NCI-H748 treated with DMSO at 0.1 percent for 48 hours (cell line): ENCODE data around the gene KIF26A.

ENCODE experiments used
- DNase-seq: peaks from one replicate; lab custom pipeline; 2025; lab: John Stamatoyannopoulos, UW

KIF26A gene

GRCh38 chr14:104177411-104177810 lies 39.0 kb downstream of the KIF26A start:
- DNase-seq, result no peak

DNA sequence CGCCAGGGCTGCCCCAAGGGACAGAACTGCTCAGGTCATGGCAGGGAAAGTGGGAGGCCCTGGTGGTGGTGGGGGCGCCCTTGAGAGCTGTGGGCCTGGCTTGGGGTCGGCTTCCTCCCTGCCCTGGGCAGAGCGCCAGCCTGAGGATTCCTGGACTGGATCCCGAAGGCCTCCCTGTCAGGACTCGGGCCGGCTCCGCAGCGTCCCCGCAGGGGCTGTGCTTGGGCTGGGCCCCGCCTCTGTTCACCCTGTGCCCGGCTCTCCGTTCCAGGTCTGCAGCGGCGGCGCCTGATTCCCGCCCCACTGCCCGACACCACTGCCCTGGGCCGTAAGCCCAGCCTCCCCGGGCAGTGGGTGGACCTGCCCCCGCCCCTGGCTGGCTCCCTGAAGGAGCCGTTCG lies 39.9 kb downstream of the KIF26A start:
- DNase-seq, result no peak

DNA sequence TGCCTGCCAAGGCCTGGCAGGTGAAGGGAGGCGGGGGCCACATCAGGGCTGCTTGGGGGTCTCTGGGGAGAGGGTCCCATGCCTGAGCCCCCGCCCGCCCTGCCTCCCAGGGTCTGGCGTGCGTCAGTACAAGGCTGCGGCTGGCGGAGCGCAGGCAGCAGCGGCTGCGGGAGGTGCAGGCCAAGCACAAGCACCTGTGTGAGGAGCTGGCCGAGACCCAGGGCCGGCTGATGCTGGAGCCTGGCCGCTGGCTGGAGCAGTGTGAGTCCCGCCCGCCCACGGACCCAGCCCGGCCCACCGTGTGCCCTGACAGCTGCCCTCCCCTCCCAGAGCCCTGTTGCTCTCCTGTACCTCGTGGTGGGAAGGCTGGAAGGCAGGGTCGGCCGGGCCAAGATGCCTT lies 40.7 kb downstream of the KIF26A start:
- no peak for DNase-seq

GRCh38 chr14:104179564-104180129 lies 41.3 kb downstream of the KIF26A start:
- DNase-seq, result no peak

DNA sequence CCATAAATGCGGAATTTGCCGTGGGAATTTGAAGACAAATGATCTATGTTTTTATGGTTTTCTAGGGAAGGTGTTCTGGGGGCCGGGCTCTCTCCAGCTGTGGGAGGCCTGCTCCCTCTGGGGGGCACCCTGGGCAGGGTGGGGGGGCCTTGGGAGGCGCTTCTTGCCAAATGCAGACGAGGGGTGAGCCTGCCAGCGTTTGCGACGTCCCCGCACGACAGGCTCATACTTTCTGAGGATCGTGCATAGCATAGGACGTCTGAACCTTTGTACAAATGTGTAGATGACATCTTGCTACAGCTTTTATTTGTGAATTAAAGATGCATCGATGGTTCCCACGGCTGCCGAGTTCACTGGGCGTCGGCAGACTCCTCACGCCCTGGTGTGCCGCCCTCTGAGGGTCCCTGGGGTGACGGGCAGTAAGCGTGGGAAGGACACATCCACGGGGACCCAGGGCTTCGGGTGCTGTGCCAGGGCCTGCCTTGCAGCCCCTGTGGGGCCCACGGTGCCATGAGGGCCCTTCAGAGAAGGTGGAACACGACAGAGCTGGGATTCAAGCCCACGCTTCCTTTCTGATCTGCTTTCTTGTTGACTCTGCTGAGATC lies 42.3 kb downstream of the KIF26A start:
- DNase-seq, result no peak

GRCh38 chr14:104181761-104182530 lies 43.6 kb downstream of the KIF26A start:
- no peak for DNase-seq

DNA sequence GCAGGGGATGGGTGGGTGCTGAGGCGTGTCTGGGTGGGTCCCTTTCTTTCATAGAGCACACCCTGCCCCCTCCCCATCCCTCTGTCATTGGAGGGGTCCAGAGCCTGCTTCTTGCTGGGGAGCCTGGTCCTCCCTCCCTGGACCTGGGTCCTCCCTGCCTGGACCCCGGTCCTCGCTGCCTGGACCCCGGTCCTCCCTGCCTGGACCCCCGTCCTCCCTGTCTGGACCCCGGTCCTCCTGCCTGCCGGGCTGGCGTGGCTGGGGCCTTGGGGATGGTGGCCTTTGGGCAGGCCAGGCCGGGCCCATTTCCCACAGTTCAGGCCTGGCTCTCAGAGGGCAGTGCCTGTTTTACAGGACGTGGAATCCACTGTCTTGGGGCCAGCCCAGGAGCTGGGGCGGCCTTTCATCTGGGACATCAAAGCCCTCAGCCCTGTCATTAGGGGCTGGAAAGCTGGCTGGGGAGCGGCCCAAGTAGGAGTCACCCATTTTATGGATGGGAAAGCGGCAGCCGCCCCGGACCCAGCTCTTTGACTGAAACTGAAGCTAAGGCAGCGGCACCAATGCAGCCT lies 44.6 kb downstream of the KIF26A start:
- DNase-seq, result no peak

DNA sequence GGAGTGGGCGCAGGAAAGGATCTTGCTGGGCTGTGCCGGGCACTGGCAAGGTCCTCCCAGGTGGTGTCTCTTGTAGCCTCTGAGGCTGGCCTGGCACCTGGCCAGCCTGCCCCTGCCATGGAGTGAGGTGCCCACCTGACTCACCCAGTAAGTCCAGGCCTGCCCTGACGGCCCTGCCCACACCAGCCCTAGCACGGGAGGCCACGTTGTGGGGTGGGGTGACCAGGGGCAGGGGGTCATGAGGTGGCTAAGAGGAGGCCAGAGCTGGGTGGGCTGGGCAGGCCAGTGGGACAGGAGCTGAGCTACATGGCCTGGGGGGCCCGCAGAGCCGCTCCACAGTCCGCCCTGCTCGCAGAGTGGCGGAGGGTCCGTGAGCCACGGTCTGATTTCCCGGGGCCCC lies 45.4 kb downstream of the KIF26A start:
- DNase-seq, result no peak

GRCh38 chr14:104184506-104184905 lies 46.1 kb downstream of the KIF26A start:
- no peak for DNase-seq

DNA sequence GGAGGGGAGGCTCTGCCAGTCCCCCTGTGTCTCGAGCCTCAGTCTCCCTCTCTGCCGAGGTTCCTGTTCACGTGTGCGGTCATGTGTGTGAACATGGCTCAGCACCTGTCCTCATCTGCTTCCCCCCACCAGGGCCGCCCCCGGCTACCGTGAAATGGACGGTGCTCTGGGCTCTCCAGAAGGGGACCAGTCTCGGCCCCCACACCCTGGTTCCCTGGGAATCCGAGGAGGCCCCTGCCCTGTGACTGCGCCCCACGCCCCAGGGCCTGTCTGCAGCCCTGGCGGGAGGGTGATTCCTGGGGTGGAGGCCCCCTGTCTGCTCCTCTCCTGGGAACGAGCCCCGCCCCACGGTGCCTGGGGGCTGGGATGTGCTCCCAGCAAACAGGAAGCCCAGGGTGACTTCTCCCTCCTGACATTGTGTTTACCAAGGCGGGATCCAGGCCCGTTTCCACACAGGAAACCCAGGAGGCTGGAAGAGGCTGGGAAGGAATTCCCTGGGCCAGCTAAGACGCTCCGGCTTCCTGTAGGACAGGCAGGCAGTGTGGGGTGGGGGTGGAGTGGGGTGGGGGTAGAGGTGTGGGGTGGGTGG lies 46.6 kb downstream of the KIF26A start:
- DNase-seq, result no peak

DNA sequence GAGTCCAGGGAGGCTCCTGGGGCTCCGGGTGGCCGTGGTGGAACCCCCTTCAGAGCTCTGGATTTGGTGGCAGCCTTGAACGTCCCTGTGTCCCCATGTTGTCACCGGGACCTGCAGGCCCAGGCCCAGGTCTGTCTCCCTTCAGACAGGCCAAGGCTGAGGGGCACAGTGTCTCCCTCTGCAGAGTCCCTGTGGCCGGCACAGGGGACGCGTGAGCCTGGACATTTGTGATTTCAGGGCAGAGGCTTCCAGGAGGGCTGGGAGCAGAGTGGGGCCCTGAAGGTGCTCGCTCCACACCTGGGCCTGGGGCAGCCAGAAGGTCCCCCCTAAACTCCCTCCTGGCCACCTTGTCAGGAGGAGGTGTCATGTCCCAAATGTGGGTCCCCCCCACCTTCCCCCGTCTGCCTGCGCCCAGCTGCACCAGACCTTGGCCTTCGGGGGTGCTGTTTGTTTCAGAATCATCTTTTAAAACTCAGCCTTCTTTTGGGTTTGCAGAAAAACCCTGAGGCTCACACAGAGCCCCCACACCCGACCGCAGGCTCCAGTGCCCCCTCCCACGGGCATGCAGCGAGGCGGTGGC lies 47.6 kb downstream of the KIF26A start:
- DNase-seq, result no peak

- no peak for DNase-seq
Observed at GRCh38 chr14:104186575-104186974, 48.2 kb downstream of the KIF26A start.

DNA sequence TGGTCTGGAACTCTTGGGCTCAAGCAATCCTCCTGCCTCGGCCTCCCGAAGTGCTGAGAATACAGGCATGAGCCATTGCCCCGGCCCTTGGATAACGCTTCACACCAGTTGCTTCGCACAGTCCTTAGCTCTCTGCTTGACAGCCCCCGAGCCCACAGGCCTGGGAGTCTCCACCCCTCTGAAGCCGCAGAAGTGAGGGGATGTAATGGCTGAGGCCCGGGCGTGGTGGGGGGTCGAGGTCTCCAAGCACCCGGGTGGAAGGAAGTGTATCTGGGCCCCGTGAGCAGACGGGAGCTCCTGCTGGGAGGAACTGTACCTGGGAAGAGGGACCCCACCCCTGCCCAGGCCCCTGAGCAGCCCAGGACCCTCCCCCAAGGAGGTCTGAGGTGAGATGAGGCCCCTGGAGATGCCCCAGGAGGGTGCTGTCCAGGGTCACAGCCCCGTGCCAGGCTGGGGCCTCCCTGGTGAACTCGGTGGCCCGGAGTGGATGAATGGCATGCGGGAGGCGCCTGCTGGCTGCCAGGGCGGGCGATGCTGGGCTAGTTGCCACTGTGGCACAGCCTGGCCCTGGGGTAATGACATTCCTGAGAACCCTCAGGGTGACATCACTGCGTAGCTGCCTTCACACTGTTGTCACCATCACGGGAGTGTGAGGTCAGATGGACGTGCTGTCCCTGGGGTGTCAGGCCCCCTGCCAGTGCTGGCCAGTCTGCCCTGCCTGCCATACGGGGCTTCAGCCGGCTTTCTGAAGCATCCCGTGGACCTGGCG lies 48.9 kb downstream of the KIF26A start:
- DNase-seq, result no peak

GRCh38 chr14:104187931-104188726 lies 49.7 kb downstream of the KIF26A start:
- no peak for DNase-seq

DNA sequence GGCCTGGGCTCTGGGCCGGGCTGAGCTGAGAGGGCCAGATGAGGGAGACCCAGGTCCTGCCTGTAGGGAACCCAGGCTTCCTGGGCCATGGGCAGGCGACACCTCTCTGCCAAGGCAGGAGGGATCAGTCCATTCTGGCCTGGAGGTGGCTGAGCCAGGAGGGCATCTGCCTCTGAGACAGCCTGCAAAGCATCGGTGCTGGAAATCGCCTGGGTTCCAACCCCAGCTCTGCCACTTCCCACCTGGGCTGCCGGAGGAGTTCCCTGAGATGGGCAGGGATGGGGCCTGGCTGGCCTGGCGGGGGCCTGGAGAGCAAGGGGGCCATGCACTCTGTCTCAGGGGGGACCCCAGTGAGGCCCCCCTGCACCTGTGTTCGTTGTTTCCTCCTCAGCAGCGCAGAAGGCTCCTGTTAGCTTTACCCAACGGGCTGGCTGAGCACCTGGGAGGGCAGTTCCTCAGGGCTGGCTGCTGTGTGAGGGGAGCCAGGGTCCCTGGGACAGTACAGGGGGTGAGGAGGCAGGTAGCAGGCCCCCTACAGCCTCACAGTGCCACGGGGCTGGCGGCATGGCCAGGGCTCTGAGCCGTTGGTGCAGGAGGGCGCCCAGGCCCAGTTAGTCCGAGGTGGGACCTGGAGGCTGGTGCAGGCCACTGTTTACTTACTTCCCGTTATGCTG lies 50.5 kb downstream of the KIF26A start:
- DNase-seq, result no peak

DNA sequence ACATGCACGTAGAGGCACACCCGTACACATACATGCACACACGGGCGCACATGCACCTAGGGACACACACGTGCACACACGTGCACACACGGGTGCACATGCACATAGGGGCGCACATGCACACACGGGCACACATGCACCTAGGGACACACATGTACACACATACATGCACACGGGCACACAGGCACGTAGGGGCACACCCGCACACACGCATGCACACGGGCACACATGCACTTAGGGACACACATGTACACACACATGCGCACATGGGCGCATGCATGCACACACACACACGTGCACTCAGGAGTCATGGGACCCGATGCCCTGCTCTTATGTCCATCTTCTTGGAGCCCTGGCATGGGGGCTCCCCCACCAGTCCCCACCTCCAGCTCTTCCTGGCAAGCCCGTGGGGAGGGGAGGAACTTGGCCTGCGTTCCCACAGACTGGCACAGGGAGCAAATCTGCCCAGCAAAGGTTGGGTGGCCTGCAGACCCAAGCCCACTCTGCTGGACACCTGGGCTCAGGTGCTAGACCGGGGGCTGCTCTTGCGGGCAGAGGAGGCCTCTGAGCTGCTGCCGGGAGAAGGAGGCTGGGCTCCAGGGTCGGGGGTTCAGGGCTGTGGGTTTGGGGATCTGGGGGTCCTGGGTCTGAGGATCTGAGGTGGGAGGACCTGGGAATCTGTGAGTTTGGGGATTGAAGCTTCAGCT lies 51.4 kb downstream of the KIF26A start:
- DNase-seq, result no peak

GRCh38 chr14:104190396-104191000 lies 52.1 kb downstream of the KIF26A start:
- DNase-seq, result no peak

- DNase-seq, result no peak
Observed at GRCh38 chr14:104191409-104191997, 53.1 kb downstream of the KIF26A start.
